ENCODE measurements around the gene ADAMTSL4. TPM values are rescaled to one million over a fixed set of nuclear protein-coding genes. Genes with fewer than 3 reads are reported as not detected.

The ADAMTSL4 gene
- total RNA-seq, 1 experiment from 2014 or later = not detected

- Histone ChIP-seq H3K9me3 (replicated peaks) (no peaks in the 10 kb centered on the region), H3K4me1 (0 out of 2 replicates have a peak, but pooled peaks cover under 1% of the 10 kb centered on the region), H3K27me3 (no peaks in the 10 kb centered on the region), H3K4me3 (no peak overlapping the region), H3K36me3 (no peaks in the 10 kb centered on the region), H3K27ac (no peak overlapping the region)
- DNase-seq = no peak
These were observed 27.8 kb upstream of the ADAMTSL4 start for GRCh38 chr1:150521196-150521968.

GRCh38 chr1:150525348-150525747 lies 23.9 kb upstream of the ADAMTSL4 start:
- H3K4me1 ChIP-seq = no peaks in the 10 kb centered on the region
- H3K9me3 ChIP-seq (replicated peaks) = no peaks in the 10 kb centered on the region

GRCh38 chr1:150528196-150528595 lies 21.0 kb upstream of the ADAMTSL4 start:
- DNase-seq = no peak
- H3K4me3 ChIP-seq = no peak overlapping the region
- no peaks in the 10 kb centered on the region for H3K36me3 ChIP-seq
- H3K9me3 ChIP-seq (replicated peaks) = no peaks in the 10 kb centered on the region
- no peaks in the 10 kb centered on the region for H3K4me1 ChIP-seq
- no peaks in the 10 kb centered on the region for H3K27me3 ChIP-seq
- H3K27ac ChIP-seq = no peak overlapping the region

More at GRCh38 chr1:150525348-150525747, 23.9 kb upstream of the ADAMTSL4 start:
- H3K27me3 ChIP-seq = no peaks in the 10 kb centered on the region
- H3K36me3 ChIP-seq = no peaks in the 10 kb centered on the region
- no peak for DNase-seq
- H3K27ac ChIP-seq = no peak overlapping the region
- no peak overlapping the region for H3K4me3 ChIP-seq

- Histone ChIP-seq H3K4me3 (no peak overlapping the region), H3K36me3 (no peaks in the 10 kb centered on the region), H3K4me1 (no peaks in the 10 kb centered on the region), H3K27me3 (no peaks in the 10 kb centered on the region), H3K9me3 (replicated peaks) (no peaks in the 10 kb centered on the region), H3K27ac (no peak overlapping the region)
- no peak for DNase-seq
These were observed 20.2 kb upstream of the ADAMTSL4 start for GRCh38 chr1:150529017-150529416.

GRCh38 chr1:150530491-150531159 lies 18.6 kb upstream of the ADAMTSL4 start:
- DNase-seq = no peak
- no peaks in the 10 kb centered on the region for H3K27me3 ChIP-seq
- no peaks in the 10 kb centered on the region for H3K36me3 ChIP-seq
- no peak overlapping the region for H3K4me3 ChIP-seq
- H3K9me3 ChIP-seq (replicated peaks) = no peaks in the 10 kb centered on the region
- no peak overlapping the region for H3K27ac ChIP-seq
- peaks cover 11% of the 10 kb centered on the region for H3K4me1 ChIP-seq

- no peak overlapping the region for H3K27ac ChIP-seq
- no peaks in the 10 kb centered on the region for H3K36me3 ChIP-seq
- no peak for DNase-seq
- no peaks in the 10 kb centered on the region for H3K27me3 ChIP-seq
- peaks cover 11% of the 10 kb centered on the region for H3K4me1 ChIP-seq
- H3K4me3 ChIP-seq = no peak overlapping the region
- no peaks in the 10 kb centered on the region for H3K9me3 ChIP-seq (replicated peaks)
These were observed 16.3 kb upstream of the ADAMTSL4 start for GRCh38 chr1:150532860-150533259.

- Histone ChIP-seq H3K4me1 (peaks cover 11% of the 10 kb centered on the region), H3K9me3 (replicated peaks) (no peaks in the 10 kb centered on the region), H3K27ac (no peak overlapping the region), H3K36me3 (no peaks in the 10 kb centered on the region), H3K27me3 (no peaks in the 10 kb centered on the region), H3K4me3 (no peak overlapping the region)
- no peak for DNase-seq
These were observed 15.2 kb upstream of the ADAMTSL4 start for GRCh38 chr1:150534002-150534401.

- Histone ChIP-seq H3K4me3 (no peak overlapping the region), H3K4me1 (peaks cover 11% of the 10 kb centered on the region), H3K9me3 (replicated peaks) (no peaks in the 10 kb centered on the region), H3K27ac (peak overlapping the region; percentile 48), H3K36me3 (no peaks in the 10 kb centered on the region), H3K27me3 (no peaks in the 10 kb centered on the region)
- no peak for DNase-seq
These were observed 13.5 kb upstream of the ADAMTSL4 start for GRCh38 chr1:150535511-150536287.

GRCh38 chr1:150536836-150537731 lies 12.1 kb upstream of the ADAMTSL4 start:
- no peaks in the 10 kb centered on the region for H3K27me3 ChIP-seq
- H3K27ac ChIP-seq = no peak overlapping the region
- H3K36me3 ChIP-seq = no peaks in the 10 kb centered on the region
- H3K4me3 ChIP-seq = no peak overlapping the region
- DNase-seq = no peak
- H3K4me1 ChIP-seq = peaks cover 11% of the 10 kb centered on the region
- H3K9me3 ChIP-seq (replicated peaks) = no peaks in the 10 kb centered on the region

- H3K4me3 ChIP-seq = no peak overlapping the region
- no peaks in the 10 kb centered on the region for H3K27me3 ChIP-seq
- H3K27ac ChIP-seq = no peak overlapping the region; the same call in 1 of the 2 replicates
- no peaks in the 10 kb centered on the region for H3K9me3 ChIP-seq (replicated peaks)
- no peak for DNase-seq
- H3K4me1 ChIP-seq = peaks cover 11% of the 10 kb centered on the region
- H3K36me3 ChIP-seq = no peaks in the 10 kb centered on the region
These were observed 11.2 kb upstream of the ADAMTSL4 start for GRCh38 chr1:150537732-150538684.

- peak; percentile 59 to 64 for DNase-seq
- H3K27ac ChIP-seq = peak overlapping the region; percentile 16; the same call in 1 of the 2 replicates
These were observed 5.6 kb upstream of the ADAMTSL4 start for GRCh38 chr1:150543500-150544143.

GRCh38 chr1:150544204-150544603 lies 5.0 kb upstream of the ADAMTSL4 start:
- Histone ChIP-seq H3K4me1 (peaks cover 9% of the 10 kb centered on the region; the same call in 1 of the 2 replicates), H3K27ac (peak overlapping the region; percentile 16; the same call in 1 of the 2 replicates), H3K36me3 (no peaks in the 10 kb centered on the region), H3K27me3 (no peaks in the 10 kb centered on the region), H3K9me3 (replicated peaks) (no peaks in the 10 kb centered on the region), H3K4me3 (peak overlapping the region; percentile 33)
- no peak for DNase-seq

More at GRCh38 chr1:150543500-150544143, 5.6 kb upstream of the ADAMTSL4 start:
- Histone ChIP-seq H3K4me3 (peak overlapping the region; percentile 33), H3K27me3 (no peaks in the 10 kb centered on the region), H3K36me3 (no peaks in the 10 kb centered on the region), H3K9me3 (replicated peaks) (no peaks in the 10 kb centered on the region), H3K4me1 (peaks cover 9% of the 10 kb centered on the region; the same call in 1 of the 2 replicates)

Data from SJCRH30 (cell line).